GM12878 (cell line): Measurements from ENCODE around the gene TSC22D3. TPM values are rescaled to one million over a fixed set of nuclear protein-coding genes. Genes with fewer than 3 reads are reported as not detected.

Experiments
- ATAC-seq: fragments of 200-7000 bp; cut with Tn5 transposase; 3 replicates; pipeline ENCODE4 v1.9.1; 2020; ENCODE audit warnings: mild to moderate bottlenecking, moderate library complexity
- BruUV-seq: library from RNA; stranded (reverse); fragments of 400-500 nt; replicated peaks from 2 replicates; lab custom pipeline; 2021; lab: Mats Ljungman, UMichigan
- CTCF ChIA-PET: fragments of 300-600 bp; sonication (Branson Sonifier 250); formaldehyde crosslinking; extraction: SDS; loops from one replicate; lab custom pipeline; 2021; ENCODE audit warnings: inconsistent platforms; lab: Yijun Ruan, JAX
- POLR2A ChIA-PET: fragments of 350-600 bp; formaldehyde crosslinking; extraction: SDS; loops from one replicate; lab custom pipeline; 2021; ENCODE audit warnings: inconsistent platforms; lab: Charles Lee
- RAD21 ChIA-PET: fragments of 300-600 bp; sonication (Branson Sonifier 250); formaldehyde crosslinking; loops from one replicate; lab custom pipeline; 2023; ENCODE audit warnings: antibody characterized with exemption; ENCODE audit not compliant: unreplicated experiment; lab: Charles Lee
- SMC1A ChIA-PET: fragments of 300-600 bp; sonication (Branson Sonifier 250); formaldehyde crosslinking; loops from one replicate; lab custom pipeline; 2023; ENCODE audit not compliant: unreplicated experiment, uncharacterized antibody; lab: Charles Lee
- DNase-seq: peaks from one replicate; pipeline ENCODE4 v3.0.0-alpha.2; 2011; ENCODE audit warnings: low read depth, low spot score
- FAIRE-seq: peaks from 3 replicates; lab custom pipeline; 2011; peaks lifted over from hg19 to GRCh38; lab: Jason Lieb, UNC
- H2AFZ ChIP-seq: 2 replicates; pipeline ENCODE4 v1.6.0; 2011; ENCODE audit warnings: low read depth, low read length, control low read depth; ENCODE audit not compliant: control insufficient read depth
- H3K27ac ChIP-seq: 2 replicates; pipeline ENCODE4 v1.5.1; 2011; ENCODE audit warnings: control low read depth; ENCODE audit not compliant: control insufficient read depth, insufficient read depth
- H3K27me3 ChIP-seq, 2 experiments: replicated peaks in 1 of 2; 2 replicates each; pipeline versions ENCODE4 v1.6.0 to v1.6.1; 2011; ENCODE audit warnings: low read length in 1 of 2; ENCODE audit not compliant: control insufficient read depth in 2 of 2, insufficient read depth in 2 of 2
- H3K36me3 ChIP-seq, 2 experiments: 2 replicates each; pipeline ENCODE4 v1.5.1; 2011; ENCODE audit warnings: low read length in 1 of 2; ENCODE audit not compliant: control insufficient read depth in 2 of 2, insufficient read depth in 2 of 2
- H3K4me1 ChIP-seq: 2 replicates; pipeline ENCODE4 v1.6.1; 2011; ENCODE audit warnings: mild to moderate bottlenecking, low read length, moderate library complexity, mixed read lengths; ENCODE audit not compliant: control insufficient read depth, insufficient read depth
- H3K4me2 ChIP-seq: 2 replicates; pipeline ENCODE4 v1.6.0; 2011; ENCODE audit warnings: control low read depth; ENCODE audit not compliant: control insufficient read depth, insufficient read depth
- H3K4me3 ChIP-seq: fragments of 200-600 bp; sonication (generic); 2 replicates; pipeline ENCODE4 v1.5.1; 2016
- H3K79me2 ChIP-seq: 2 replicates; pipeline ENCODE4 v1.6.0; 2011; ENCODE audit warnings: low read length; ENCODE audit not compliant: control insufficient read depth, insufficient read depth
- H3K9ac ChIP-seq: 2 replicates; pipeline ENCODE4 v1.8.0; 2011; ENCODE audit warnings: low read length, control low read depth, mixed read lengths; ENCODE audit not compliant: control insufficient read depth, insufficient read depth
- H3K9me3 ChIP-seq: replicated peaks from 3 replicates; pipeline ENCODE4 v1.5.1; 2011; ENCODE audit warnings: mild to moderate bottlenecking, low read length; ENCODE audit not compliant: control insufficient read depth, insufficient read depth
- H4K20me1 ChIP-seq: 2 replicates; pipeline ENCODE4 v1.6.0; 2011; ENCODE audit not compliant: control insufficient read depth, insufficient read depth
- FOS ChIP-seq: IDR thresholded peaks from 3 replicates; pipeline ENCODE4 v1.6.1; 2011; ENCODE audit warnings: borderline replicate concordance; ENCODE audit not compliant: insufficient read length; ENCODE audit errors: extremely low read depth
- KLF5 ChIP-seq: fragments of 450-650 bp; IDR thresholded peaks from 2 replicates; pipeline ENCODE4 v1.6.1; 2014; ENCODE audit warnings: mild to moderate bottlenecking; ENCODE audit not compliant: partially characterized antibody
- RAD21 ChIP-seq: IDR thresholded peaks from 2 replicates; pipeline ENCODE4 v1.6.1; 2011; ENCODE audit warnings: mild to moderate bottlenecking, low read depth, low read length, moderate library complexity; ENCODE audit not compliant: insufficient read depth
- SMAD5 ChIP-seq: IDR thresholded peaks from 2 replicates; pipeline ENCODE4 v1.6.1; 2016; ENCODE audit warnings: antibody characterized with exemption, low read depth
- SP1 ChIP-seq: IDR thresholded peaks from one replicate; pipeline ENCODE4 v1.6.1; 2011; ENCODE audit warnings: low read depth, low read length
- SRF ChIP-seq, 2 experiments: IDR thresholded peaks; 2 replicates each; pipeline ENCODE4 v1.6.1; 2011; ENCODE audit warnings: low read depth in 2 of 2, low read length in 2 of 2, mild to moderate bottlenecking in 1 of 2, moderate library complexity in 1 of 2
- WGBS: methylation state at CpG from one replicate; pipeline ENCODE4 v1.1.6; 2016; ENCODE audit warnings: low lambda C conversion rate; ENCODE audit not compliant: insufficient replicate concordance, insufficient coverage; ENCODE audit errors: missing lambda C conversion rate; 5-methylcytosine and 5-hydroxymethylcytosine counted together
- in situ Hi-C: fragments of 300-500 bp; cut with MboI; formaldehyde crosslinking; loops from 9 replicates; pipeline ENCODE4 v1.14.3; 2018; ENCODE audit warnings: mixed read lengths
- intact Hi-C: fragments of 100-400 bp; cut with micrococcal nuclease; formaldehyde crosslinking; loops from one replicate; pipeline ENCODE4 v1.14.2; 2022; ENCODE audit not compliant: unreplicated experiment
- polyA plus RNA-seq, 11 experiments: library from polyadenylated mRNA; depleted of rRNA in 4 of 11; unstranded in 6 of 11; stranded (reverse) in 5 of 11; fragments of >200 nt; fragmentation: Nextera tagmentation in 4 of 11; fragmentation: Illumina TruSeq in 1 of 11; extraction: Ambion mirVana in 4 of 11; extraction: Trizol in 1 of 11; gene quantifications; 1 replicate in 1 of 11; 2 replicates in 10 of 11; pipeline versions ENCODE4 v1.2.1 to v1.2.3, GENCODE V29; 2011 to 2016; ENCODE audit warnings: inconsistent platforms in 2 of 11, missing spikeins in 2 of 11, low read depth in 1 of 11
- total RNA-seq, 4 experiments: library from RNA; depleted of rRNA in 3 of 4; stranded (reverse); fragments of >200 nt in 3 of 4; fragmentation: Illumina TruSeq in 1 of 4; extraction: Trizol in 1 of 4; gene quantifications; 2 replicates each; pipeline versions ENCODE4 v1.2.1 to v1.2.3, GENCODE V29; 2013 to 2021
- TF ChIP-seq, protein P1 (sequence below): fragments of 450-650 bp; formaldehyde crosslinking; IDR thresholded peaks from 2 replicates; pipeline ENCODE4 v1.5.0; 2022; ENCODE audit warnings: mild to moderate bottlenecking, missing genetic modification characterization
- TF ChIP-seq, protein P2 (sequence below): fragments of 450-650 bp; IDR thresholded peaks from 2 replicates; pipeline ENCODE4 v1.6.1; 2016; ENCODE audit warnings: mild to moderate bottlenecking, moderate library complexity, borderline replicate concordance

TSC22D3 gene
- total and polyA plus RNA-seq, 10 of the 15 experiments (the other 5 are each of a cell fraction or from before 2014, with no cell fraction given), result 4.6 to 122 (median 16.1) TPM

DNA sequence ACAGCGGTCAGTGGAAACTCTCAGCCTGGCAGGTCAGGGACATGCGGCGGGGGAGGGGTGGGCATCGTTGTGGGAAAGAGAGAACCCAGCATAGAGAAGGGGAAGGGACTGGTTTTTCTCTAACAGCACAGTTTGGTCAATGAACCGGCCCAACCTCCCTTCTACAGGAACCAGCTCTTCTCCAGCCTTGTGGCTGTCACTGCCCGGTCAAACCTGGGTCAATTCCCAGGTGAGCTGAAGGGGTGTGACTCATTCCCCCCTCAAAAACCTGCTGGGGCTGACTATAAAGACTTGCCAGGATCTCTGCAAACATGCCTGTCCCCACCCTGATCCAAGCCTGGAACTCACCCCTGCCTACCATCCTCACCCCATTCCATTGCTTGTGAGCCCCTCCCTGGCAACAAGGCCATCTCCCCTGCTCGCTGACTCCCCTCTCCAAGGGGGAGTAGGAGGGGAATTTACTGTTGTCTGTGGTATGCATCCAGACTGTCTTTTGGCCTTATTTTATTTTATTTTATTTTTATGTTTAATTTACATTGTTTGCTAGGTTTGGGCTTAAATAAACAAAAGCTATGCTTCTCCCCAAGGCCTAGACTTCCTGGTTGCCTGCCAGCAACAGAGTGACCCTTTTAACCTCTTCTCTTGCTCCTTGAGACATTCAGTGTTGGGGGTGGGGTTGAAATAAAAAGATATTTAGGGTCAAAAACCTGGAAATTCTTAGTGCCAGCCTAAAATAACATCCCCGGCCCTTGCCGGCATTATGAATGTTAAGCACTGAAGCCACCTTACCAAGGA is 49.6 kb downstream of the TSC22D3 start:
- POLR2A ChIA-PET, result interaction anchor here (1.1 kb wide), 1 partner anchor 53 kb away, joined by 4 read pairs; no protein-coding TSS in a partner anchor
- no peaks in the 10 kb centered on the region for H3K79me2 ChIP-seq
- no TSS peak for BruUV-seq
- CTCF ChIA-PET, result interaction anchor here (0.8 to 1.5 kb wide), 7 partner anchors 7 to 52 kb away, joined by 3 to 9 read pairs (median 3); partner anchors contain the start of gene NCBP2L
- no peaks in the 10 kb centered on the region for H3K9me3 ChIP-seq
- H3K9ac ChIP-seq, result no peak overlapping the region
- no peaks in the 10 kb centered on the region for H3K36me3 ChIP-seq
- ATAC-seq, result no peak
- H3K27ac ChIP-seq, result no peak overlapping the region
- TF ChIP-seq SRF (IDR thresholded peaks at IDR 0.05; ENCODE audit: low read depth in 2 of 2, low read length in 2 of 2), result no peak
- TF ChIP-seq, protein P1, sequence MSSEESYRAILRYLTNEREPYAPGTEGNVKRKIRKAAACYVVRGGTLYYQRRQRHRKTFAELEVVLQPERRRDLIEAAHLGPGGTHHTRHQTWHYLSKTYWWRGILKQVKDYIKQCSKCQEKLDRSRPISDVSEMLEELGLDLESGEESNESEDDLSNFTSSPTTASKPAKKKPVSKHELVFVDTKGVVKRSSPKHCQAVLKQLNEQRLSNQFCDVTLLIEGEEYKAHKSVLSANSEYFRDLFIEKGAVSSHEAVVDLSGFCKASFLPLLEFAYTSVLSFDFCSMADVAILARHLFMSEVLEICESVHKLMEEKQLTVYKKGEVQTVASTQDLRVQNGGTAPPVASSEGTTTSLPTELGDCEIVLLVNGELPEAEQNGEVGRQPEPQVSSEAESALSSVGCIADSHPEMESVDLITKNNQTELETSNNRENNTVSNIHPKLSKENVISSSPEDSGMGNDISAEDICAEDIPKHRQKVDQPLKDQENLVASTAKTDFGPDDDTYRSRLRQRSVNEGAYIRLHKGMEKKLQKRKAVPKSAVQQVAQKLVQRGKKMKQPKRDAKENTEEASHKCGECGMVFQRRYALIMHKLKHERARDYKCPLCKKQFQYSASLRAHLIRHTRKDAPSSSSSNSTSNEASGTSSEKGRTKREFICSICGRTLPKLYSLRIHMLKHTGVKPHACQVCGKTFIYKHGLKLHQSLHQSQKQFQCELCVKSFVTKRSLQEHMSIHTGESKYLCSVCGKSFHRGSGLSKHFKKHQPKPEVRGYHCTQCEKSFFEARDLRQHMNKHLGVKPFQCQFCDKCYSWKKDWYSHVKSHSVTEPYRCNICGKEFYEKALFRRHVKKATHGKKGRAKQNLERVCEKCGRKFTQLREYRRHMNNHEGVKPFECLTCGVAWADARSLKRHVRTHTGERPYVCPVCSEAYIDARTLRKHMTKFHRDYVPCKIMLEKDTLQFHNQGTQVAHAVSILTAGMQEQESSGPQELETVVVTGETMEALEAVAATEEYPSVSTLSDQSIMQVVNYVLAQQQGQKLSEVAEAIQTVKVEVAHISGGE (CRISPR knock-in tag), result no peak
- no peak for TF ChIP-seq KLF5
- TF ChIP-seq RAD21, result no peak
- no peak for TF ChIP-seq FOS
- TF ChIP-seq SP1, result no peak
- TF ChIP-seq, protein P2, sequence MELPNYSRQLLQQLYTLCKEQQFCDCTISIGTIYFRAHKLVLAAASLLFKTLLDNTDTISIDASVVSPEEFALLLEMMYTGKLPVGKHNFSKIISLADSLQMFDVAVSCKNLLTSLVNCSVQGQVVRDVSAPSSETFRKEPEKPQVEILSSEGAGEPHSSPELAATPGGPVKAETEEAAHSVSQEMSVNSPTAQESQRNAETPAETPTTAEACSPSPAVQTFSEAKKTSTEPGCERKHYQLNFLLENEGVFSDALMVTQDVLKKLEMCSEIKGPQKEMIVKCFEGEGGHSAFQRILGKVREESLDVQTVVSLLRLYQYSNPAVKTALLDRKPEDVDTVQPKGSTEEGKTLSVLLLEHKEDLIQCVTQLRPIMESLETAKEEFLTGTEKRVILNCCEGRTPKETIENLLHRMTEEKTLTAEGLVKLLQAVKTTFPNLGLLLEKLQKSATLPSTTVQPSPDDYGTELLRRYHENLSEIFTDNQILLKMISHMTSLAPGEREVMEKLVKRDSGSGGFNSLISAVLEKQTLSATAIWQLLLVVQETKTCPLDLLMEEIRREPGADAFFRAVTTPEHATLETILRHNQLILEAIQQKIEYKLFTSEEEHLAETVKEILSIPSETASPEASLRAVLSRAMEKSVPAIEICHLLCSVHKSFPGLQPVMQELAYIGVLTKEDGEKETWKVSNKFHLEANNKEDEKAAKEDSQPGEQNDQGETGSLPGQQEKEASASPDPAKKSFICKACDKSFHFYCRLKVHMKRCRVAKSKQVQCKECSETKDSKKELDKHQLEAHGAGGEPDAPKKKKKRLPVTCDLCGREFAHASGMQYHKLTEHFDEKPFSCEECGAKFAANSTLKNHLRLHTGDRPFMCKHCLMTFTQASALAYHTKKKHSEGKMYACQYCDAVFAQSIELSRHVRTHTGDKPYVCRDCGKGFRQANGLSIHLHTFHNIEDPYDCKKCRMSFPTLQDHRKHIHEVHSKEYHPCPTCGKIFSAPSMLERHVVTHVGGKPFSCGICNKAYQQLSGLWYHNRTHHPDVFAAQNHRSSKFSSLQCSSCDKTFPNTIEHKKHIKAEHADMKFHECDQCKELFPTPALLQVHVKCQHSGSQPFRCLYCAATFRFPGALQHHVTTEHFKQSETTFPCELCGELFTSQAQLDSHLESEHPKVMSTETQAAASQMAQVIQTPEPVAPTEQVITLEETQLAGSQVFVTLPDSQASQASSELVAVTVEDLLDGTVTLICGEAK, result no peak
- no peak for TF ChIP-seq SMAD5
- no peak overlapping the region for H2AFZ ChIP-seq
- RAD21 ChIA-PET, result interaction anchor here (1.4 kb wide), 1 partner anchor 52 kb away, joined by 3 read pairs; no protein-coding TSS in a partner anchor
- peaks cover 2% of the 10 kb centered on the region for H3K4me1 ChIP-seq
- FAIRE-seq, result no peak
- no peak for DNase-seq
- 52% methylated on average over 9 of the region's 9 CpGs for WGBS
- intact Hi-C loops, result no loop called here
- no peaks in the 10 kb centered on the region for H4K20me1 ChIP-seq
- no peaks in the 10 kb centered on the region; a peak in 1 of 4 replicates for H3K27me3 ChIP-seq
- in situ Hi-C loops, result no loop called here
- H3K4me3 ChIP-seq, result no peak overlapping the region
- SMC1A ChIA-PET, result interaction anchor here (0.6 to 1.4 kb wide), 3 partner anchors 8 to 52 kb away, joined by 3 to 8 read pairs (median 5); no protein-coding TSS in a partner anchor
- H3K4me2 ChIP-seq, result no peak overlapping the region
